Activated naive CD4-positive, alpha-beta T cell treated with anti-CD3 and anti-CD28 coated beads, Interleukin-2, amount 50 U/mL, for 24 hours (primary cell): Measurements from ENCODE around the gene ATF7IP.

Experiments used
- H3K27ac Mint-ChIP-seq: one replicate; pipeline ENCODE4 v1.8.0; 2021; ENCODE audit warnings: mild to moderate bottlenecking, mixed read lengths
- H3K27me3 Mint-ChIP-seq: one replicate; pipeline ENCODE4 v1.8.0; 2021; ENCODE audit warnings: mixed read lengths
- H3K36me3 Mint-ChIP-seq: one replicate; pipeline ENCODE4 v1.8.0; 2021; ENCODE audit warnings: mixed read lengths
- H3K4me1 Mint-ChIP-seq: one replicate; pipeline ENCODE4 v1.8.0; 2021; ENCODE audit warnings: mixed read lengths
- H3K4me3 Mint-ChIP-seq: one replicate; pipeline ENCODE4 v1.8.0; 2021; ENCODE audit warnings: mild to moderate bottlenecking, mixed read lengths
- H3K9me3 Mint-ChIP-seq: one replicate; pipeline ENCODE4 v1.8.0; 2021; ENCODE audit warnings: mixed read lengths

ATF7IP gene

DNA sequence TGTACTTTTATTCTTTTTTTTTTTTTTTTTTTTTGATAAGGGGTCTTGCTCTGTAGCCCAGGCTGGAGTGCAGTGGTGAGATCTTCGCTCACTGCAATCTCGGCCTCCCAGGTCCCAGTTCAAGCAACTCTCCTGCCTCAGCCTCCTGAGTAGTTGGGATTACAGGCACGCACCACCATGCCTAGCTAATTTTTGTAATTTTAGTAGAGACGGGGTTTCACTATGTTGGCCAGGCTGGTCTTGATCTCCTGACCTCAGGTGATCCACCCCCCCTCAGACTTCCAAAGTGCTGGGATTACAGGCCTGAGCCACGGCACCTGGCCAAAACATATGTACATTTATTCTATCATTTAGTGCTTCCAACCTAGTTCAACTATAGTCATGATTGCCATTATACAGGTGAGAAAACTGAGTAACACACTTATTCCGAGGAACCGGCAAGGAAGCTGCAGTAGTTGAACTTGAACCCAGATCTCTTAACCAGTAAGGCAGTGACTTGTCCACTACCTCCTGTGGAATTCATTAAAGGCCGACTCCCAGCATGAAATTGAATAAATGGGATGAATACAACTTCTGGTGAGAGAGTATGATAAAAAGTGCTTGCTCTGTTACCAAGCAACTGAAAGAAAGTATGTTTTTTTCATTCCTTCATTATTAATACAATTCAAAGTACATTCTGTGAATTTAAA is 755 bp upstream of the ATF7IP start:
- H3K4me1 Mint-ChIP-seq: peaks cover 39% of the 10 kb centered on the region
- no peaks in the 10 kb centered on the region for H3K27me3 Mint-ChIP-seq
- H3K36me3 Mint-ChIP-seq: peaks cover 6% of the 10 kb centered on the region
- H3K4me3 Mint-ChIP-seq: peak overlapping the region; percentile 88
- H3K27ac Mint-ChIP-seq: peak overlapping the region; percentile 96
- H3K9me3 Mint-ChIP-seq: peaks cover 7% of the 10 kb centered on the region

DNA sequence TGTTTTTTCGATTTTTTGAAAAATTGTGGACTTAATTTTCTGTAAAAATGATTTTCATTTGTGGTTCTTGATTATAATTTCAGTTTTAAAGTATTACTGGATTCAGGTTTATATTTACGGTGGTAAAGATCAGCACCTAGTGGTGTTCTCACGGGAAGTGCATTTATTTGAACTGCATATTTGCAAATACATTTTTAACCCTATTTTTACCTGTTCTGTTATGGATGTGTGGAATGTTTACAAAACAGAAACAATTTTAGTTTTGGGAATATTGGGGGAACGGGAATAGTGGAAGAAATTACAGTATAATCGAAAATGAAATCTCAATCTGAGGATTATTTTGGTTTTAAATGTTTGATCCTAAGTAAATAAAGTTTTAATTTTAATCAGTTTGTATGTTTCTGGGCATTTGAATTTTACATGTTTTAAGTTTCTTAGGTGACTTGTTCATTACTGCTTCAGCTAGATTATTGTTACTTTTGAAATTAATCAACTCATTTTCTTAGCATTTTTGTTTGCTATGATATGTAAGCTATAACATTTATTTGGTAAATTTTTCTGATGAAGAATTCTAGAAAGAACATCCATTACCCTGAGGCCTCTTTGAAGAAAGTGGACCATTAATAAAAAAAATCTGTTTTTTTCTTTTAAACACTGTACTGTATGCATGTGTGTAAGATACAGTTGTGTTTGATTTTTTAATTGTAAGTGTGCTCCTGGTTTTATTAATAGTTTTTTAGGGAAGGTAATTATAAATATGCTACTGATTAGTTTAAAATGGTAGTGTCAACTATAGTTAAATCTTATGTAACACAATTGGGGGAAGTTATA is 942 bp downstream of the ATF7IP start:
- Mint-ChIP-seq H3K27ac (peak overlapping the region; percentile 96), H3K36me3 (peaks cover 13% of the 10 kb centered on the region), H3K9me3 (peaks cover 7% of the 10 kb centered on the region), H3K27me3 (no peaks in the 10 kb centered on the region), H3K4me1 (peaks cover 52% of the 10 kb centered on the region), H3K4me3 (peak overlapping the region; percentile 88)

GRCh38 chr12:14367040-14367661 is 1.7 kb downstream of the ATF7IP start:
- H3K4me1 Mint-ChIP-seq: peaks cover 58% of the 10 kb centered on the region
- peak overlapping the region; percentile 88 for H3K4me3 Mint-ChIP-seq
- H3K27ac Mint-ChIP-seq: peak overlapping the region; percentile 96
- H3K9me3 Mint-ChIP-seq: peaks cover 7% of the 10 kb centered on the region
- peaks cover 13% of the 10 kb centered on the region for H3K36me3 Mint-ChIP-seq
- H3K27me3 Mint-ChIP-seq: no peaks in the 10 kb centered on the region

- Mint-ChIP-seq H3K27me3 (no peaks in the 10 kb centered on the region), H3K27ac (peak overlapping the region; percentile 78), H3K4me1 (peaks cover 72% of the 10 kb centered on the region), H3K9me3 (peaks cover 13% of the 10 kb centered on the region), H3K36me3 (peaks cover 17% of the 10 kb centered on the region), H3K4me3 (peak overlapping the region; percentile 30)
These were observed 3.8 kb downstream of the ATF7IP start for GRCh38 chr12:14369311-14369710.

DNA sequence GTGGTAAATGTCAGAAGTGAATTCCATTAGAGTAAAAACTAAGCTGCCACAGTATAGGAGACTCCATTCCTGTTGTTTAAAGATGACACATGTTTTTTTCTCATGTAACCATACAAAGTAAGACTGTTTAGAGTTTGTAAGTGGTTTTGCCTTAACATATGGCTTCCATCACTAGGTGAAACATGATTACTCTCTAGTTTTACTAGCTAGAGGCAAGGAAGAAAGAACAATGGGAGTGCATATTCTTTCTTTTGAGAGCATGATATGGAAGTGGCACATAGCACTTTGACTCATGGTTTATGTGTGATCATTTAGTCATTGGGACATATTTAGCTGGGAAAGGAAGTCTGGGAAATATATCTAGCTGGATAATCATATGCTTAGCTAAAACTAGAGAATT is 7.7 kb downstream of the ATF7IP start:
- Mint-ChIP-seq H3K9me3 (peaks cover 6% of the 10 kb centered on the region), H3K27me3 (no peaks in the 10 kb centered on the region), H3K4me3 (peak overlapping the region; percentile 67), H3K4me1 (peaks cover 68% of the 10 kb centered on the region), H3K27ac (peak overlapping the region; percentile 87), H3K36me3 (peaks cover 21% of the 10 kb centered on the region)

GRCh38 chr12:14379508-14379907 is 14.0 kb downstream of the ATF7IP start:
- H3K36me3 Mint-ChIP-seq: peaks cover 32% of the 10 kb centered on the region
- H3K4me1 Mint-ChIP-seq: peaks cover 63% of the 10 kb centered on the region
- no peaks in the 10 kb centered on the region for H3K27me3 Mint-ChIP-seq
- H3K9me3 Mint-ChIP-seq: peaks cover 7% of the 10 kb centered on the region
- no peak overlapping the region for H3K4me3 Mint-ChIP-seq
- peak overlapping the region; percentile 74 for H3K27ac Mint-ChIP-seq

- H3K4me1 Mint-ChIP-seq: peaks cover 76% of the 10 kb centered on the region
- H3K27me3 Mint-ChIP-seq: no peaks in the 10 kb centered on the region
- peaks cover 19% of the 10 kb centered on the region for H3K36me3 Mint-ChIP-seq
- H3K4me3 Mint-ChIP-seq: peak overlapping the region; percentile 72
- peaks cover 2% of the 10 kb centered on the region for H3K9me3 Mint-ChIP-seq
- H3K27ac Mint-ChIP-seq: peak overlapping the region; percentile 94
These were observed 19.5 kb downstream of the ATF7IP start for GRCh38 chr12:14384783-14385638.

DNA sequence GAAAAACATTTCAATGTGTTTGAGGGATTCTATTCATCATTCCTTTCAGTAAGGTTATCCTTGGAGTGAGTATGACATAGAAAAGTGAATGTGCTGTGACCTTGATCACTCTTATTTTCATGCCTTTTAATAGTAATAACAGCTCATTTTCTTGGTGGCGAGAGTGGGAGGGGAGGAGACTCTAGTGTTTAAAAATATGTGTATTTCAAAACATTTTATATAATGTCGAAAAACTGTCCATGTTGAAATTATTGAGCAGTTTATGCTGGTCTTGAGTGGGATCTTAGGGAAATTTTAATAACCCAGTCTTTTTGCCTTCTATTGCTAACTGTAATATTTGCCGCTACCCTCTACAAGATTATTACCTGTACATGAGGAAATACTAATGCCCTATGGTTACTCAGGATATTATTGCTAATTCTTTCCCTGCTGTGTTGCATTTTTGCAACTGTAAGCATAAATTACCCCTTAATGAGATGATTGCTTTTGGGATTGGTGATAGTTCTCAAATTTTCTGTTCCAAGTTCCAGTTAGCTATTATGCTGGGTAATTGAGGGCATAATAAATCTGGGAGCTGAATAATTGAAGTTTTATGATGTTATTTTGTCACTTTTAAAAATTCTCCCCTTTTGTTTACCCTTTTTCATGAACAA is 21.9 kb downstream of the ATF7IP start:
- H3K4me1 Mint-ChIP-seq: peaks cover 80% of the 10 kb centered on the region
- peak overlapping the region; percentile 90 for H3K4me3 Mint-ChIP-seq
- H3K27ac Mint-ChIP-seq: peak overlapping the region; percentile 100
- peaks cover 14% of the 10 kb centered on the region for H3K36me3 Mint-ChIP-seq
- no peaks in the 10 kb centered on the region for H3K9me3 Mint-ChIP-seq
- H3K27me3 Mint-ChIP-seq: no peaks in the 10 kb centered on the region

DNA sequence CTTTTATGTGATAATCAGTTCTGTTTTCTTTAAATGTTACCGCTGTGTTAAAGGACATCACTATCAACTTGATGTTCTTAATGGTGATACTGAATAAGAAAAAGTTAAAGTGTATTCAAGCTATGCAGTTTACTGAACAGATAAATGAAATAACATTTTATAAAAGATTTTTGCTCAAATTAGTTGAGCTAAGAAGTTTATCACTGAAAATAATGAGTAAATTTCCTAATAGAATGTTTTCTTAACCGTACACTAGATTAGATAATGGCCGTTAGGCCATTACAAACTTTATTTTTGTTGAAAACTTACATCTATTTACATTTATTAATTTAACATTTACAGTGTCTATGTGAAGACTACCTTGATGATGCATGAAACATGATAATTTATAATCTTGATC is 25.0 kb downstream of the ATF7IP start:
- H3K9me3 Mint-ChIP-seq: no peaks in the 10 kb centered on the region
- no peaks in the 10 kb centered on the region for H3K27me3 Mint-ChIP-seq
- peaks cover 12% of the 10 kb centered on the region for H3K36me3 Mint-ChIP-seq
- peak overlapping the region; percentile 80 for H3K4me3 Mint-ChIP-seq
- peak overlapping the region; percentile 89 for H3K27ac Mint-ChIP-seq
- H3K4me1 Mint-ChIP-seq: peaks cover 82% of the 10 kb centered on the region

DNA sequence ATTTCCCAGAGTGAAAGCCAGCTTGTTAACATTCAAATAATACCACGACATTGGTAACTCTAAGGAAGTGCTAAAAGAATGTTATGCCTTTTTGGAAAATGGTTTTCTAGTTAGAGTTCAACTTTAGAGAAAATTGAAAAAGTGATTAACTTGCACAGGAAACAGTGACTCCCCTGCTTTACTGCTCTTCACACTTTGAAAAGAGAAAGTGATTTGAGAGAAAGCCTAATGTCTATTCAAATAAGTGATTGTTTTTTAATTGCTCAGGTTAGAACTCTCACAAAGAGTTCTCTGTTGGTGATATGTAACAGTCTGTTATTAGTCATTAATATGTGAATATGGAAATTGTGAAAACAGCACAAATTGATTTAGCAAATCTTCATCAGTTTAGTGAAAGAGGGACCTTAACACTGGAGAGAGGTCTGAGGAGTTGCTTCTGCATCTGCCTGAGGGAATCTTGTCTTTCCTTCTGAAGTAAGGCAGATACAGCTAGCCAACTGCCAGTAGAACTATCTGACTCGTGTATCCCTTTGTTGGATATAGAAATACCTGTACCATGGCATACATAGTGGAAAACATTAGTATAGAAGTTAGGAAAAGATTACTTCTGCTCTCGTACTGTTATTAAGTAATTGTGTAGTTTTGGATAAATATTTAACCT is 25.5 kb downstream of the ATF7IP start:
- H3K4me1 Mint-ChIP-seq: peaks cover 85% of the 10 kb centered on the region
- peak overlapping the region; percentile 80 for H3K4me3 Mint-ChIP-seq
- no peaks in the 10 kb centered on the region for H3K27me3 Mint-ChIP-seq
- H3K36me3 Mint-ChIP-seq: peaks cover 12% of the 10 kb centered on the region
- peak overlapping the region; percentile 89 for H3K27ac Mint-ChIP-seq
- no peaks in the 10 kb centered on the region for H3K9me3 Mint-ChIP-seq

- Mint-ChIP-seq H3K4me3 (no peak overlapping the region), H3K36me3 (peaks cover 12% of the 10 kb centered on the region), H3K9me3 (peaks cover 5% of the 10 kb centered on the region), H3K27ac (peak overlapping the region; percentile 35), H3K27me3 (no peaks in the 10 kb centered on the region), H3K4me1 (peaks cover 92% of the 10 kb centered on the region)
These were observed 28.3 kb downstream of the ATF7IP start for GRCh38 chr12:14393751-14394150.

DNA sequence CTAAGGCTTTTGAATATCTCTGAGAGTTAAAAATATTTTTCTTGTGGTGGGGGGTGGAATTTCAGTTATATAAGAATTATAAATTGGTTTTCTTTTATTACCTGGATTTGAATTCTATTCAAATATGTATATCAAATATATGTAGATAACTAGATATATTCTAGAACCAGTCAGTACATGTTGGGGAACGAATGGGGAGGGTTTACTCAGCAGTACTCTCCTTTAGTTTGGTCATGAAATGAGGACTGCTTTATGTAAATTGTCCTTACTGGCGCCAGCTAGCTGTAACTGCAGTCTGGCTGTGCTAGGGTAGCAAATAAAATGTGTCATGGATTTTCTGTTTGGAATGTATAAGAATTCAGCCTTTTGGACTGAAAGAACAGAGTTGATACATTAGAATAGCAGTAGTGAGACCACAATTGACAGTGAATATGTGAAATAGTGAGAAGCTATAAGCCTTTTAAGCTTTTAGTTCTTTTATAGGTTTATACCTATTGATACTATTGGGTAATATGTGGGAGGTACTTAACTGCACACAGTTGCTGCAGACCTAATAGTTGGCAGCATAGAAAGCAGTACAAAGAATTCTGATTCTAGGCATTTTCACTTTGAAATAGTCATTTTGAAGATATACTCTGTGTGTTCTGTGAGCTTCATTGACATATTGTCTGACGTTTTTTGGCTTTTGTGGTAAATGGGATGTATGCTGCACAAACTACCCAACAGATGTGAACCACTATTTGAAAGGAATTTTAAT is 29.0 kb downstream of the ATF7IP start:
- peaks cover 5% of the 10 kb centered on the region for H3K9me3 Mint-ChIP-seq
- no peaks in the 10 kb centered on the region for H3K27me3 Mint-ChIP-seq
- peak overlapping the region; percentile 86 for H3K4me3 Mint-ChIP-seq
- peaks cover 7% of the 10 kb centered on the region for H3K36me3 Mint-ChIP-seq
- H3K27ac Mint-ChIP-seq: peak overlapping the region; percentile 95
- peaks cover 93% of the 10 kb centered on the region for H3K4me1 Mint-ChIP-seq

DNA sequence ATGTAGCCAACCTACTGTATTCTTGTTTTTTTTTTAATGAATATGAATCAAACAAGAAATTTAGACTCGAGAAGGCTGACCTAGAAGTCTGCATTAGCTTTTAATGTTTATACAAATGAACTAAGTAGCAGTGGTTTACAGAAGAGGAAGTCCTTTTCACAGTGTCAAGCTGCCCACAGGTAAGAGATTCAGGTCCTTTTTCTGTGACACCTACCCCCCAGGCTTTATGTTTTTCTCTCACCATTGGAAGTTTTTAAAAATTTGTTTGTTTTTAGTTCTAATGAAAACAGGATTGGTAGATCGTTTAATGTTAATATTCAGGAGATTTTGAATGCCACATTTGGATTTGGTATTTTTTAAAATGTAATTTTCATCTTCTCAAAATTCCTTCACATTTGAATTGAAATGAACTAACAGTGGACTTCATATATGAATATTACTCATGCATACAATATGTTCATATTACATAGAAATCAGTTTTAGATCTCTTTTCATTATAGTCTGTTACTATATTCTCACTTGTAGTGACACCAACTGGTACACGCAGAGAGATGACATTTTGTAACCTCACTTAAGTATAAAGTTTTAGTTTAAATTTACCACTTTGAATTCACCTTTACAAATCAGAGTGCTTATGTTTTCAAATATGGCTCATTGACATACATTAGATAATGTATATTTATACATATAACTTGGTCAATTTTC is 29.7 kb downstream of the ATF7IP start:
- no peaks in the 10 kb centered on the region for H3K27me3 Mint-ChIP-seq
- H3K4me1 Mint-ChIP-seq: peaks cover 94% of the 10 kb centered on the region
- peaks cover 10% of the 10 kb centered on the region for H3K36me3 Mint-ChIP-seq

More for the DNA sequence above, 29.7 kb downstream of the ATF7IP start:
- Mint-ChIP-seq H3K4me3 (peak overlapping the region; percentile 86), H3K27ac (peak overlapping the region; percentile 95), H3K9me3 (peaks cover 5% of the 10 kb centered on the region)
